ENCODE measurements around the gene LRRC66.

The LRRC66 gene

DNA sequence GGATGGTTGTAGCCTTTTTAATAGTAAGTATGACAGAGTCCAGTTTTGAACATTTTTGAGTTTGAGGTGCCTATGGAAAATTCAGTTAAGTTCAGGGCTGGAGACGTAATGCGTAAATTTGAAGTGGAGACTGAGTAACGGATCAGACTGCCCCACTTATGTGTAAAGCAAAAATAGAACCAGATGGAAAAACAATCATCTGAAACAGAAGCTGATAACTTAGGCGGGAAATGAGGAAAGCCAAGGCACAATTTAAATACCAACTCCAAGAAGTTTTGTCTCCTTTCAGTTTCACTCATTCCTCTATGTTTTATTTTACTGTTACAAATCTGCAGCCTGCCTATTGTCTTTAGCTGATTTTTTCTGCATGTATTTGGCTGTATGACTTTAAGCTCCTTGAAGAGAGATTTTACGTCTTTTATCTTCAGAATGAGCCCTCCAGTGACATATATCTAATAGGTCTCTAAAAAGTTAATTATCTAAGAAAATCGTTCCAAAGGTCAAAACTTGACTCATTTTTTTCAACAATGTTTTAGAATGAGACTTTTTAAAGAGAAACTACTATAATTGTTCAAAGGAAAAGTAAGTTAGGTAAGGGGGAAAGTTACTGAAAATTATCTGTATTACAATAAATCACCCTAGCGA, 16.8 kb upstream of the LRRC66 start:
- TF ChIP-seq TAF1 (IDR thresholded peaks at IDR 0.05; ENCODE audit: borderline replicate concordance, insufficient read depth, low read length) (no peak), POLR2AphosphoS5 (IDR thresholded peaks at IDR 0.05; ENCODE audit: low read depth, low read length) (no peak), SIN3A (IDR thresholded peaks at IDR 0.05; ENCODE audit: borderline replicate concordance, insufficient read depth, low read length) (no peak)
- TF ChIP-seq, protein P1, sequence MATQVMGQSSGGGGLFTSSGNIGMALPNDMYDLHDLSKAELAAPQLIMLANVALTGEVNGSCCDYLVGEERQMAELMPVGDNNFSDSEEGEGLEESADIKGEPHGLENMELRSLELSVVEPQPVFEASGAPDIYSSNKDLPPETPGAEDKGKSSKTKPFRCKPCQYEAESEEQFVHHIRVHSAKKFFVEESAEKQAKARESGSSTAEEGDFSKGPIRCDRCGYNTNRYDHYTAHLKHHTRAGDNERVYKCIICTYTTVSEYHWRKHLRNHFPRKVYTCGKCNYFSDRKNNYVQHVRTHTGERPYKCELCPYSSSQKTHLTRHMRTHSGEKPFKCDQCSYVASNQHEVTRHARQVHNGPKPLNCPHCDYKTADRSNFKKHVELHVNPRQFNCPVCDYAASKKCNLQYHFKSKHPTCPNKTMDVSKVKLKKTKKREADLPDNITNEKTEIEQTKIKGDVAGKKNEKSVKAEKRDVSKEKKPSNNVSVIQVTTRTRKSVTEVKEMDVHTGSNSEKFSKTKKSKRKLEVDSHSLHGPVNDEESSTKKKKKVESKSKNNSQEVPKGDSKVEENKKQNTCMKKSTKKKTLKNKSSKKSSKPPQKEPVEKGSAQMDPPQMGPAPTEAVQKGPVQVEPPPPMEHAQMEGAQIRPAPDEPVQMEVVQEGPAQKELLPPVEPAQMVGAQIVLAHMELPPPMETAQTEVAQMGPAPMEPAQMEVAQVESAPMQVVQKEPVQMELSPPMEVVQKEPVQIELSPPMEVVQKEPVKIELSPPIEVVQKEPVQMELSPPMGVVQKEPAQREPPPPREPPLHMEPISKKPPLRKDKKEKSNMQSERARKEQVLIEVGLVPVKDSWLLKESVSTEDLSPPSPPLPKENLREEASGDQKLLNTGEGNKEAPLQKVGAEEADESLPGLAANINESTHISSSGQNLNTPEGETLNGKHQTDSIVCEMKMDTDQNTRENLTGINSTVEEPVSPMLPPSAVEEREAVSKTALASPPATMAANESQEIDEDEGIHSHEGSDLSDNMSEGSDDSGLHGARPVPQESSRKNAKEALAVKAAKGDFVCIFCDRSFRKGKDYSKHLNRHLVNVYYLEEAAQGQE (IDR thresholded peaks at IDR 0.05; ENCODE audit: insufficient read depth in 1 of 2, low read depth in 2 of 2, low read length in 2 of 2): no peak

DNA sequence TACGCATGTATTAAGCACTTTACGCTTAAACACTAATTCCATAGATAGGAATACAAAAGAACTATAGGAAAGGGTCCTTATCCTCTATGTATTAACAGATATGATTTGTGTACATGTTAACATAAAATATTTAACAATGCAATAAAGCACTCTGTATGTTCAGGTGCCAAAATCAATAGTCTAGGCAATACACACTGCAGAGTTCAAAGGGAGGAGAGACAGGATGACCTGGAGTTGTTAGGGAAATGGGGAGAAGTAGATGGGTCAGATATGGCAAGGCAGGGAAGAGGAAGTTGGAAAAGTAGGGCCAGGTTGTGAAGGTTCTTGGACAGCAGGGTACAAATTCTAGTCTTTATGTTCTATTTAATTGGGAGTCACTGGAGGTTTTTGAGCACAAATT, 15.0 kb upstream of the LRRC66 start:
- TF ChIP-seq SIN3A (IDR thresholded peaks at IDR 0.05; ENCODE audit: borderline replicate concordance, insufficient read depth, low read length): no peak
- TF ChIP-seq TAF1 (IDR thresholded peaks at IDR 0.05; ENCODE audit: borderline replicate concordance, insufficient read depth, low read length): no peak
- no peak for TF ChIP-seq FOXP2 (optimal IDR thresholded peaks at IDR 0.05; ENCODE audit: borderline replicate concordance, extremely low read depth, extremely low read length, insufficient read depth)
- TF ChIP-seq, protein P1 (IDR thresholded peaks at IDR 0.05; ENCODE audit: insufficient read depth in 1 of 2, low read depth in 2 of 2, low read length in 2 of 2): no peak
- TF ChIP-seq POLR2AphosphoS5 (IDR thresholded peaks at IDR 0.05; ENCODE audit: low read depth, low read length): no peak

DNA sequence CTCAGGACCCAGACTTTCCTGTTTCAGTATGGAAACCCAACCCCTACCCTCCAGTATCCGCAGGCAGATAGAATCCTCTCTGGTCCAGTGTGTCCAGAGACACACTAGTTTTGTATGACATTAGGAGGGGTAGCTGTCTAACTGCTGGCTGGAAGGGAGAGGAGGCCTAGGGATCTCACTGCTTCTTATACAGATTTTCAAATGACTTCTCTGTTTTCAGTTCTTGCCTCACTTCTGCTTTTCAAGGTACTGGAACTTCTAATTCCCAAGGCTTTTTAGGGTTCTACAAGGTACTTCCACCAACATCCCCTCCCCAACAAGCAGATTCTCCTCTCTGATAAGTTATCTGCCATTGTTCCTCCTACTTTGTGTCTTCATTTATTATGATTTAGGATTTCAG, 11.8 kb upstream of the LRRC66 start:
- TF ChIP-seq, protein P1 (IDR thresholded peaks at IDR 0.05; ENCODE audit: insufficient read depth in 1 of 2, low read depth in 2 of 2, low read length in 2 of 2): no peak
- TF ChIP-seq FOXP2 (optimal IDR thresholded peaks at IDR 0.05; ENCODE audit: borderline replicate concordance, extremely low read depth, extremely low read length, insufficient read depth) (no peak), TAF1 (IDR thresholded peaks at IDR 0.05; ENCODE audit: borderline replicate concordance, insufficient read depth, low read length) (no peak), SIN3A (IDR thresholded peaks at IDR 0.05; ENCODE audit: borderline replicate concordance, insufficient read depth, low read length) (no peak), POLR2AphosphoS5 (IDR thresholded peaks at IDR 0.05; ENCODE audit: low read depth, low read length) (no peak)

DNA sequence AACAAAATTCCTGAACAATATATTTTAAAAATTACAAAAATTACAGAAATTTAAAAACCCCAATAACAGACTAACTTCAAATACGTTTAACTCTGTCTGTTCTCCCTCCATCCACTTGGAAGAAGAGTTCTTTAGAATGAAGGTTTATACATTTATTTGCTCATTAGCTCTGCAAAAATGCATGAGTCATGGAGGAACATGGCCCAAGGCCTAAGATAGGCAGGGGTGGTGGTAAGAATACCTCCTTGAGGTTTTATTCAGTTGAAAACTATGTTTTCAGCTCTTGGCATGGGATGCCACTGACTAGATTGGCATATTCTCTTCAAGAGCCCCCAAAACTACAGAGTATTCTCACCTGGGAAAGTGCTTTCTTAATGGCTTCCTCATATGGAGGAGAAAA, 8.8 kb upstream of the LRRC66 start:
- TF ChIP-seq POLR2AphosphoS5 (IDR thresholded peaks at IDR 0.05; ENCODE audit: low read depth, low read length): no peak
- no peak for TF ChIP-seq SIN3A (IDR thresholded peaks at IDR 0.05; ENCODE audit: borderline replicate concordance, insufficient read depth, low read length)
- TF ChIP-seq, protein P1 (IDR thresholded peaks at IDR 0.05; ENCODE audit: insufficient read depth in 1 of 2, low read depth in 2 of 2, low read length in 2 of 2): no peak
- TF ChIP-seq FOXP2 (optimal IDR thresholded peaks at IDR 0.05; ENCODE audit: borderline replicate concordance, extremely low read depth, extremely low read length, insufficient read depth): no peak
- no peak for TF ChIP-seq TAF1 (IDR thresholded peaks at IDR 0.05; ENCODE audit: borderline replicate concordance, insufficient read depth, low read length)

DNA sequence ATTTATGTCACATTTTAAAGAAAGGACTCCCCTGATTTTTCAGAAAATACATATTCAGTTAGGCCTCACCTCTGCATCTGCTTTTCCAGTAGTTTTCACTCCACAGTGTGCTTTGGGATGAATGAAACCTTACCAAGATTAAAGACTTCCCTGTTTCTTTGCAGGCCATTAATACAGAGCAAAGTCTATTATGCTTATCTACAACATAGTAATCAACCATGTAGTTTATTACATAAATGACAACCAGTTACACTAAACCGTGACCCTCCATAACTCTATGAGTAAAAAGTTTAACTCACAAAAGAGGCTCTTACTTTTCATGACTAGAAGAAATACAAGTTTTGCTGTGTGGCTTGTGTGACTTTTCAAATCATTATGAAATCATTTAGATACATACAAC, 2.3 kb downstream of the LRRC66 start:
- TF ChIP-seq POLR2AphosphoS5 (IDR thresholded peaks at IDR 0.05; ENCODE audit: low read depth, low read length) (no peak), SIN3A (IDR thresholded peaks at IDR 0.05; ENCODE audit: borderline replicate concordance, insufficient read depth, low read length) (no peak), TAF1 (IDR thresholded peaks at IDR 0.05; ENCODE audit: borderline replicate concordance, insufficient read depth, low read length) (no peak), FOXP2 (optimal IDR thresholded peaks at IDR 0.05; ENCODE audit: borderline replicate concordance, extremely low read depth, extremely low read length, insufficient read depth) (no peak)
- TF ChIP-seq, protein P1 (IDR thresholded peaks at IDR 0.05; ENCODE audit: insufficient read depth in 1 of 2, low read depth in 2 of 2, low read length in 2 of 2): no peak

Measured in PFSK-1 (cell line).